Measurements from ENCODE around the gene LTB. TPM values are rescaled to one million over a fixed set of nuclear protein-coding genes. Genes with fewer than 3 reads are reported as not detected.

LTB gene
- total RNA-seq, 4 donors from 2014 or later, result 14.9 TPM; not detected in 3

GRCh38 chr6:31559958-31560696, 22.1 kb downstream of the LTB start:
- peaks cover 0 to 32% (median 0%) of the 10 kb centered on the region in 3 donors for H3K36me3 ChIP-seq
- peak overlapping the region; percentile 29 to 77 (median 46) for H3K27ac ChIP-seq
- H3K9me3 ChIP-seq, result no peaks in the 10 kb centered on the region
- H3K4me3 ChIP-seq, result peak overlapping the region in 1 of 4 donors; percentile 18
- TF ChIP-seq POLR2A (IDR thresholded peaks at IDR 0.05), result no peak
- TF ChIP-seq, protein P1, sequence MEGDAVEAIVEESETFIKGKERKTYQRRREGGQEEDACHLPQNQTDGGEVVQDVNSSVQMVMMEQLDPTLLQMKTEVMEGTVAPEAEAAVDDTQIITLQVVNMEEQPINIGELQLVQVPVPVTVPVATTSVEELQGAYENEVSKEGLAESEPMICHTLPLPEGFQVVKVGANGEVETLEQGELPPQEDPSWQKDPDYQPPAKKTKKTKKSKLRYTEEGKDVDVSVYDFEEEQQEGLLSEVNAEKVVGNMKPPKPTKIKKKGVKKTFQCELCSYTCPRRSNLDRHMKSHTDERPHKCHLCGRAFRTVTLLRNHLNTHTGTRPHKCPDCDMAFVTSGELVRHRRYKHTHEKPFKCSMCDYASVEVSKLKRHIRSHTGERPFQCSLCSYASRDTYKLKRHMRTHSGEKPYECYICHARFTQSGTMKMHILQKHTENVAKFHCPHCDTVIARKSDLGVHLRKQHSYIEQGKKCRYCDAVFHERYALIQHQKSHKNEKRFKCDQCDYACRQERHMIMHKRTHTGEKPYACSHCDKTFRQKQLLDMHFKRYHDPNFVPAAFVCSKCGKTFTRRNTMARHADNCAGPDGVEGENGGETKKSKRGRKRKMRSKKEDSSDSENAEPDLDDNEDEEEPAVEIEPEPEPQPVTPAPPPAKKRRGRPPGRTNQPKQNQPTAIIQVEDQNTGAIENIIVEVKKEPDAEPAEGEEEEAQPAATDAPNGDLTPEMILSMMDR (IDR thresholded peaks at IDR 0.05), result no peak
- DNase-seq, result peak in 2 of 3 donors; percentile 88 to 89
- H3K27me3 ChIP-seq, result no peaks in the 10 kb centered on the region
- H3K4me1 ChIP-seq, result peaks cover 0 to 42% (median 30%) of the 10 kb centered on the region in 4 donors

DNA sequence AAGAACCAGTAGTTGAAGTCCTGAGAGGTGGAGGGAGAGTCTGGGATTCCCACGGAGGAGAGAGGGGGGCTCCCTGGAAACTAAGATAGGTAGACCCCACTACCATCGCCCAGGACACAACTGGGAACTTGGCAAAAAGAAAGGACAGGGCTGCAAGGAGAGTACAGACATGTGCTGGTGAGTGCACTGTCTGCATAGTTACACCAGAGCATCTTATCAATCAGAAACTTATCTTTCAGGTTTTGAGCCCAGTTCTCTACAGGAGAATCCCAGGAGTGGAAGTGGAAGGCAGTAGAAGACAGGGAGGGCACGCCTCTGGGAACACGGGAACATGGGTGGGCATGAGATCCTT, 22.6 kb downstream of the LTB start:
- H3K4me3 ChIP-seq, result peak overlapping the region in 1 of 4 donors; percentile 18
- peaks cover 0 to 42% (median 30%) of the 10 kb centered on the region in 4 donors for H3K4me1 ChIP-seq

DNA sequence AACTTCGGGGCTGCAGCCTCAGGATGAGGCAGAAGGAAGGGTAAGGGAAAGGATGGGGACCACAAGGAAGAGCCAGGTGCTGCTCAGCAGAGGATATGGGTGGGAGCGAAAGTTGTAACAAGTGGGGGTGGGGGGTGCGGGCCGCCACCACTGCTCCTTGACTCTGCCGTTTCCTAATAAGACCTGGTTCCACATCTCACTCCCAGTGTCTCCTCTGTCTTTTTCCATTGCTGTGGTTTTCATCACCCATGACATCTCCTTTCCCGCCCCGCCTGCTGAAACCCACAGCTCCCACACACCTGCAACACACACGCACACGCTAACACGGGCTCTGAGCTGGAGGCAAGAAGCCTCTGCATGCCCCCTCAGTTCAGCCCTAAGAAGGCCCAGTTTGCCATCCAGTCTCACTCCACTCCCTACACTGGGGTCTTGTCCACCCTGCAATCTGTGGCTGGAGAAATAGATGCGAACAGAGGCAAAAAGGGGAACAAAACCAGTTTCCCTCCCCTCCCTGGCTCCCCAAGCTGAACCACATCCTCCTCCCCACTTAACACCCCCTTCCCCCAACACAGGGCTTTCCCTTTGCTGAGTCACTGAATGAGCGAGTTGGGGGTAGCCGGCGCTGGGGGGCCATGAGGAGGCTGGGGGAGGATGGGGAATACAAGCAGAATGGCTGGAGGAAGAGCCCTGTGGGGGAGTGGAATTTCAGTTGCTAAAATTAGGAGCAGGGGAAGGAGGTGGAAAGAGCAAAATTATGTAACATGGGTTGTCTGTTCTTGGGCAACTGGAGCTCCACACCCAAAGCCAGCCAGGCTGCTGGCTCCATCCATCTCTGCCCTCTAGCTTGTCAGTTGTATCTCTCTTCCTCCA, 23.4 kb downstream of the LTB start:
- H3K4me1 ChIP-seq, result peaks cover 0 to 42% (median 30%) of the 10 kb centered on the region in 4 donors
- no peaks in the 10 kb centered on the region for H3K27me3 ChIP-seq
- H3K27ac ChIP-seq, result peak overlapping the region; percentile 29 to 77 (median 46)
- peak overlapping the region in 1 of 4 donors; percentile 32 for H3K4me3 ChIP-seq
- H3K9me3 ChIP-seq, result no peaks in the 10 kb centered on the region
- no peak for TF ChIP-seq POLR2A (IDR thresholded peaks at IDR 0.05)
- TF ChIP-seq, protein P1 (IDR thresholded peaks at IDR 0.05), result no peak
- peak in 2 of 3 donors; percentile 79 to 81 for DNase-seq
- peaks cover 0 to 35% (median 0%) of the 10 kb centered on the region in 3 donors for H3K36me3 ChIP-seq

More for the DNA sequence above, 22.6 kb downstream of the LTB start:
- H3K36me3 ChIP-seq, result peaks cover 0 to 32% (median 0%) of the 10 kb centered on the region in 3 donors
- H3K27ac ChIP-seq, result peak overlapping the region; percentile 29 to 77 (median 46)
- no peaks in the 10 kb centered on the region for H3K9me3 ChIP-seq
- no peak for TF ChIP-seq POLR2A (IDR thresholded peaks at IDR 0.05)
- TF ChIP-seq, protein P1 (IDR thresholded peaks at IDR 0.05), result no peak
- no peaks in the 10 kb centered on the region for H3K27me3 ChIP-seq
- no peak for DNase-seq

- no peak for DNase-seq
- TF ChIP-seq, protein P1 (IDR thresholded peaks at IDR 0.05), result no peak
- no peak for TF ChIP-seq POLR2A (IDR thresholded peaks at IDR 0.05)
- Histone ChIP-seq H3K27ac (peak overlapping the region in 3 of 4 donors; percentile 29 to 77 (median 60)), H3K27me3 (no peaks in the 10 kb centered on the region), H3K4me3 (peak overlapping the region in 2 of 4 donors; percentile 11 to 32), H3K36me3 (peaks cover 0 to 41% (median 0%) of the 10 kb centered on the region in 3 donors), H3K9me3 (no peaks in the 10 kb centered on the region), H3K4me1 (peaks cover 0 to 42% (median 31%) of the 10 kb centered on the region in 4 donors)
Measured at GRCh38 chr6:31558318-31558625, 24.0 kb downstream of the LTB start.

GRCh38 chr6:31557443-31558317, 24.5 kb downstream of the LTB start:
- Histone ChIP-seq H3K4me1 (peaks cover 0 to 42% (median 33%) of the 10 kb centered on the region in 4 donors), H3K27me3 (no peaks in the 10 kb centered on the region), H3K36me3 (peaks cover 0 to 47% (median 0%) of the 10 kb centered on the region in 3 donors), H3K27ac (peak overlapping the region in 3 of 4 donors; percentile 29 to 77 (median 60)), H3K4me3 (peak overlapping the region in 2 of 4 donors; percentile 11 to 32), H3K9me3 (no peaks in the 10 kb centered on the region)
- peak in 1 of 3 donors; percentile 40 for DNase-seq
- TF ChIP-seq POLR2A (IDR thresholded peaks at IDR 0.05), result no peak
- TF ChIP-seq, protein P1 (IDR thresholded peaks at IDR 0.05), result no peak
